Measurements from ENCODE around the gene HTT.

DNA sequence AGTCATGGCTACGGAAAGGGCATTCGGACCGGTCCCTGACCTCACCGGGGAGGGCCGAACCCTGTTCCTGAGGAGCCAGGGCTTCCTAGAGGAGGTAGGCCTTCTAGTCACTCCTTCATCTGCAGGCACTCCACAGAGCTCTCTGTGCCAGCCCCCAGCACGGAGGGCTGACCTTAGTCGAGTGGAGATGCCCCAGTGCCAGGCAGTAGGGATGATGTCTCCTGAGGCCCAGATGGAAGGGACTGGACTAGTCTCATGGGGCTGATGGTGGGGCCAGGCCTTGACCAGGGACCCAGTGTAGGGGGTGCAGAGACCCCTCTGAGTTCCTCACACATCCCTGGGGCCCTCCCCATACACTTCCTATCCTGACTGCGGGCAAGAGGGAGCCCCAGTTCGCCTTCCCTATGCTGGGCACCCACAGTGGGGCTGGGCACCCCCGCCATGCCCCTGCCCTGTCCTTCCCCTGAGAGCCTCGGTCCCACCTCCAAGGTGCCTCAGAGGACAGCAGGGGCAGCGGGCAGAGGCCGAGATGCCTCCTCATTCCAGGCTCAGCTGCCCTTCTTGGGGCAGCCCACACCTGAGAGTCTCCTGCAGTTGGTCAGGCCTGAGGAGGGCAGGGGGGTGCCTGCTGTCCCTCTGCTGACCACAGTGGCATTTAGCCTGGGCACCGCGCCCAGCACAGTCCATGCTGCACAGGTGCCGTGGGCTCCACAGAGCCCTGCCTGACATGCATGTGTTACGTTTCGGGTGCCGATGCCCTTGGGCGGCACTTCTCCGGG lies 173.1 kb downstream of the HTT start:
- TF ChIP-seq, protein P1, sequence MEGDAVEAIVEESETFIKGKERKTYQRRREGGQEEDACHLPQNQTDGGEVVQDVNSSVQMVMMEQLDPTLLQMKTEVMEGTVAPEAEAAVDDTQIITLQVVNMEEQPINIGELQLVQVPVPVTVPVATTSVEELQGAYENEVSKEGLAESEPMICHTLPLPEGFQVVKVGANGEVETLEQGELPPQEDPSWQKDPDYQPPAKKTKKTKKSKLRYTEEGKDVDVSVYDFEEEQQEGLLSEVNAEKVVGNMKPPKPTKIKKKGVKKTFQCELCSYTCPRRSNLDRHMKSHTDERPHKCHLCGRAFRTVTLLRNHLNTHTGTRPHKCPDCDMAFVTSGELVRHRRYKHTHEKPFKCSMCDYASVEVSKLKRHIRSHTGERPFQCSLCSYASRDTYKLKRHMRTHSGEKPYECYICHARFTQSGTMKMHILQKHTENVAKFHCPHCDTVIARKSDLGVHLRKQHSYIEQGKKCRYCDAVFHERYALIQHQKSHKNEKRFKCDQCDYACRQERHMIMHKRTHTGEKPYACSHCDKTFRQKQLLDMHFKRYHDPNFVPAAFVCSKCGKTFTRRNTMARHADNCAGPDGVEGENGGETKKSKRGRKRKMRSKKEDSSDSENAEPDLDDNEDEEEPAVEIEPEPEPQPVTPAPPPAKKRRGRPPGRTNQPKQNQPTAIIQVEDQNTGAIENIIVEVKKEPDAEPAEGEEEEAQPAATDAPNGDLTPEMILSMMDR (IDR thresholded peaks at IDR 0.05), result no peak
- no peak for TF ChIP-seq EP300 (IDR thresholded peaks at IDR 0.05)

Data from upper lobe of left lung (tissue), 4 donors.